K562 (cell line): ENCODE measurements around the gene TLCD1. TPM values are rescaled to one million over a fixed set of nuclear protein-coding genes. Genes with fewer than 3 reads are reported as not detected.

Experiments used
- BCL6 ChIP-seq: fragments of 250-450 bp; sonication (Bioruptor Pico); IDR thresholded peaks from 2 replicates; pipeline ENCODE4 v1.4.0; 2020
- FOXJ3 ChIP-seq: sonication (generic); formaldehyde crosslinking; IDR thresholded peaks from 2 replicates; pipeline ENCODE4 v1.4.0; 2020; ENCODE audit warnings: mild to moderate bottlenecking, missing genetic modification reagents
- NCOA1 ChIP-seq: fragments of 450-650 bp; IDR thresholded peaks from 2 replicates; pipeline ENCODE4 v1.6.1; 2016; ENCODE audit warnings: low read depth
- NFE2L1 ChIP-seq: fragments of 450-650 bp; IDR thresholded peaks from 2 replicates; pipeline ENCODE4 v1.6.1; 2016; ENCODE audit warnings: missing genetic modification characterization, low read depth, mild to moderate bottlenecking, missing compliant biosample characterization, moderate library complexity, borderline replicate concordance
- RBM34 ChIP-seq: fragments of 200-400 bp; formaldehyde crosslinking; IDR thresholded peaks from 2 replicates; pipeline ENCODE4 v1.6.1; 2018; ENCODE audit warnings: low read length, borderline replicate concordance; ENCODE audit not compliant: insufficient read depth
- RCOR1 ChIP-seq, 2 experiments: IDR thresholded peaks; 2 replicates each; pipeline ENCODE4 v1.6.1; 2012; ENCODE audit warnings: low read depth in 2 of 2, low read length in 2 of 2, borderline replicate concordance in 1 of 2, improper control_type of control experiment in 1 of 2
- RFX1 ChIP-seq: fragments of 450-650 bp; IDR thresholded peaks from 2 replicates; pipeline ENCODE4 v1.6.1; 2016; ENCODE audit warnings: mild to moderate bottlenecking, moderate library complexity
- SIN3B ChIP-seq: fragments of 450-650 bp; IDR thresholded peaks from 2 replicates; pipeline ENCODE4 v1.6.1; 2017; ENCODE audit warnings: low read depth, mild to moderate bottlenecking, moderate library complexity
- SMAD3 ChIP-seq: fragments of 450-650 bp; formaldehyde crosslinking; conservative IDR thresholded peaks from 2 replicates; pipeline ENCODE4 v1.4.0; 2020; ENCODE audit warnings: mild to moderate bottlenecking
- ZNF217 ChIP-seq: sonication (generic); formaldehyde crosslinking; IDR thresholded peaks from 2 replicates; pipeline ENCODE4 v1.8.0; 2022; ENCODE audit warnings: mild to moderate bottlenecking, missing genetic modification reagents
- ZNF551 ChIP-seq: fragments of 250-450 bp; sonication (Bioruptor Pico); IDR thresholded peaks from 2 replicates; pipeline ENCODE4 v1.5.0; 2021; ENCODE audit warnings: mild to moderate bottlenecking, moderate library complexity
- ZNF589 ChIP-seq: fragments of 200-800 bp; sonication (Bioruptor generic); IDR thresholded peaks from 2 replicates; pipeline ENCODE4 v1.6.1; 2016; ENCODE audit warnings: low read depth, missing genetic modification characterization, missing compliant biosample characterization
- polyA plus RNA-seq, 8 experiments: library from polyadenylated mRNA; depleted of rRNA in 4 of 8; stranded (reverse) in 5 of 8; unstranded in 3 of 8; fragments of >200 nt; fragmentation: Nextera tagmentation in 2 of 8; fragmentation: Illumina TruSeq in 1 of 8; extraction: Ambion mirVana in 2 of 8; extraction: Trizol in 1 of 8; gene quantifications; 2 replicates each; pipeline versions ENCODE4 v1.2.1 to v1.2.3, GENCODE V29; 2011 to 2014; ENCODE audit warnings: inconsistent platforms in 1 of 8, missing spikeins in 1 of 8
- total RNA-seq, 7 experiments: library from RNA; depleted of rRNA in 6 of 7; stranded (reverse); fragments of >200 nt in 6 of 7; fragmentation: Illumina TruSeq in 2 of 7; extraction: Trizol in 2 of 7; gene quantifications; 2 replicates each; pipeline versions ENCODE4 v1.2.1 to v1.2.3, GENCODE V29; 2011 to 2021; ENCODE audit warnings: low replicate concordance in 1 of 7
- TF ChIP-seq, protein P1 (sequence below): fragments of 150-350 bp; IDR thresholded peaks from 2 replicates; pipeline ENCODE4 v1.6.1; 2014; ENCODE audit warnings: low read depth, mild to moderate bottlenecking, low read length, borderline replicate concordance
- TF ChIP-seq, protein P2 (sequence below), 2 experiments: IDR thresholded peaks; 2 replicates each; pipeline ENCODE4 v1.6.1; 2012; ENCODE audit warnings: improper control_type of control experiment in 2 of 2, low read depth in 2 of 2, low read length in 2 of 2, borderline replicate concordance in 1 of 2
- TF ChIP-seq, protein P3 (sequence below): fragments of 250-450 bp; sonication (Bioruptor Pico); IDR thresholded peaks from 2 replicates; pipeline ENCODE4 v1.4.0; 2020; ENCODE audit warnings: mild to moderate bottlenecking
- TF ChIP-seq, protein P4 (sequence below): fragments of 450-650 bp; IDR thresholded peaks from 2 replicates; pipeline ENCODE4 v1.6.1; 2016; ENCODE audit warnings: missing biosample characterization, missing genetic modification characterization
- TF ChIP-seq, protein P5 (sequence below): sonication (generic); IDR thresholded peaks from 2 replicates; pipeline ENCODE4 v1.6.1; 2016

The TLCD1 gene
- total and polyA plus RNA-seq, 9 of the 15 experiments (the other 6 are each of a cell fraction or from before 2014, with no cell fraction given), result 6.8 to 37.7 (median 21.7) TPM

DNA sequence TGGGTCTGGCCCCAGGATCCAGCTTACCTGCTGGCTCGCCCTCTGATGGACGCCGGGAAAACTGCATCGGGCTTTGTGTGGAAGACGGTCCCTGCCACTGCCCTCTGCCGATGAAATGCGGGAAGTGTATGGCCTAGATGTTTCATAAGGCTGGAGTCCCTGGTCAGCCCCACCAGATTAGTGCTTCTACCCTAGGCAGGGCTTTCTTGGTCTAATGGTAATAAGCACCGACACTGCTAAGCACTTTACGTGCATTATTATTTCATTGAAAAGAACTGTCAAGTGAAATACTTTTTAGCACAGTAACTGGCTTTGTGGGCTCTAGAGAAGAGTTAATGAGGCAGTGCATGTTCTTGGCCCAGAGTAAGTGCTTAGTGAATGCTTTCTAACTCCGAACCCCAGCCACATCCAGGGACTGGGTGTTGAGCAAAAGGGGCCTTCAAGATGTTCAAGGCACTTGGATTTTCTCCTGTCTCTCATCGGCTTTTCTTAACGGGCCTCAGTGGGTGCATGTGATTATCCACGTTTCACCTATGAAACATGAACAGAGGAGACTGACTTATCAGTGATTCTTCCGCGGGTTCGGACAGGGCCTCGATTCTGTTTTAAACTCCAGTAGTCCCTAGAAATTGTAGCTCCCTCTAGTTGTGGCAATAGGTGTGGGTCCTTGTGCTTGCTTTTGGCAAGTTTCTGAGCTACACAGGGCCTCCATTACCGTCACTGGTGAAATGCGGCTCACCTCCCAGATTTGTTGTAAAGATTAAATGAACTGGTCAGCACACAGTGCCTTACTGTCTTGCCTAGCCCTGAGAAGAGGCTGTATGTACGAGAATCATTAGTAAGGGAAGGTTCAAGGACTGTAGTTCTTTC lies 24.4 kb upstream of the TLCD1 start (continued):
- TF ChIP-seq, protein P1, sequence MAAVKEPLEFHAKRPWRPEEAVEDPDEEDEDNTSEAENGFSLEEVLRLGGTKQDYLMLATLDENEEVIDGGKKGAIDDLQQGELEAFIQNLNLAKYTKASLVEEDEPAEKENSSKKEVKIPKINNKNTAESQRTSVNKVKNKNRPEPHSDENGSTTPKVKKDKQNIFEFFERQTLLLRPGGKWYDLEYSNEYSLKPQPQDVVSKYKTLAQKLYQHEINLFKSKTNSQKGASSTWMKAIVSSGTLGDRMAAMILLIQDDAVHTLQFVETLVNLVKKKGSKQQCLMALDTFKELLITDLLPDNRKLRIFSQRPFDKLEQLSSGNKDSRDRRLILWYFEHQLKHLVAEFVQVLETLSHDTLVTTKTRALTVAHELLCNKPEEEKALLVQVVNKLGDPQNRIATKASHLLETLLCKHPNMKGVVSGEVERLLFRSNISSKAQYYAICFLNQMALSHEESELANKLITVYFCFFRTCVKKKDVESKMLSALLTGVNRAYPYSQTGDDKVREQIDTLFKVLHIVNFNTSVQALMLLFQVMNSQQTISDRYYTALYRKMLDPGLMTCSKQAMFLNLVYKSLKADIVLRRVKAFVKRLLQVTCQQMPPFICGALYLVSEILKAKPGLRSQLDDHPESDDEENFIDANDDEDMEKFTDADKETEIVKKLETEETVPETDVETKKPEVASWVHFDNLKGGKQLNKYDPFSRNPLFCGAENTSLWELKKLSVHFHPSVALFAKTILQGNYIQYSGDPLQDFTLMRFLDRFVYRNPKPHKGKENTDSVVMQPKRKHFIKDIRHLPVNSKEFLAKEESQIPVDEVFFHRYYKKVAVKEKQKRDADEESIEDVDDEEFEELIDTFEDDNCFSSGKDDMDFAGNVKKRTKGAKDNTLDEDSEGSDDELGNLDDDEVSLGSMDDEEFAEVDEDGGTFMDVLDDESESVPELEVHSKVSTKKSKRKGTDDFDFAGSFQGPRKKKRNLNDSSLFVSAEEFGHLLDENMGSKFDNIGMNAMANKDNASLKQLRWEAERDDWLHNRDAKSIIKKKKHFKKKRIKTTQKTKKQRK, result no peak
- peak; percentile 50; the same call in 1 of the 2 replicates for TF ChIP-seq SMAD3 (CRISPR knock-in tag)
- no peak for TF ChIP-seq SIN3B
- no peak for TF ChIP-seq RBM34
- no peak for TF ChIP-seq BCL6 (CRISPR knock-in tag)
- TF ChIP-seq ZNF217, result no peak
- TF ChIP-seq FOXJ3 (CRISPR knock-in tag), result no peak
- TF ChIP-seq RCOR1 (IDR thresholded peaks at IDR 0.05; ENCODE audit: borderline replicate concordance in 1 of 2, low read depth in 2 of 2, low read length in 2 of 2), result peak in 1 of 2 experiments; percentile 79; a peak in 2 of 4 replicates
- TF ChIP-seq ZNF551, result no peak
- TF ChIP-seq, protein P2, sequence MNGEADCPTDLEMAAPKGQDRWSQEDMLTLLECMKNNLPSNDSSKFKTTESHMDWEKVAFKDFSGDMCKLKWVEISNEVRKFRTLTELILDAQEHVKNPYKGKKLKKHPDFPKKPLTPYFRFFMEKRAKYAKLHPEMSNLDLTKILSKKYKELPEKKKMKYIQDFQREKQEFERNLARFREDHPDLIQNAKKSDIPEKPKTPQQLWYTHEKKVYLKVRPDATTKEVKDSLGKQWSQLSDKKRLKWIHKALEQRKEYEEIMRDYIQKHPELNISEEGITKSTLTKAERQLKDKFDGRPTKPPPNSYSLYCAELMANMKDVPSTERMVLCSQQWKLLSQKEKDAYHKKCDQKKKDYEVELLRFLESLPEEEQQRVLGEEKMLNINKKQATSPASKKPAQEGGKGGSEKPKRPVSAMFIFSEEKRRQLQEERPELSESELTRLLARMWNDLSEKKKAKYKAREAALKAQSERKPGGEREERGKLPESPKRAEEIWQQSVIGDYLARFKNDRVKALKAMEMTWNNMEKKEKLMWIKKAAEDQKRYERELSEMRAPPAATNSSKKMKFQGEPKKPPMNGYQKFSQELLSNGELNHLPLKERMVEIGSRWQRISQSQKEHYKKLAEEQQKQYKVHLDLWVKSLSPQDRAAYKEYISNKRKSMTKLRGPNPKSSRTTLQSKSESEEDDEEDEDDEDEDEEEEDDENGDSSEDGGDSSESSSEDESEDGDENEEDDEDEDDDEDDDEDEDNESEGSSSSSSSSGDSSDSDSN (IDR thresholded peaks at IDR 0.05; ENCODE audit: borderline replicate concordance in 1 of 2, low read depth in 2 of 2, low read length in 2 of 2), result peak in 1 of 2 experiments; percentile 52; a peak in 1 of 4 replicates
- TF ChIP-seq ZNF589 (CRISPR knock-in tag), result no peak
- TF ChIP-seq, protein P3, sequence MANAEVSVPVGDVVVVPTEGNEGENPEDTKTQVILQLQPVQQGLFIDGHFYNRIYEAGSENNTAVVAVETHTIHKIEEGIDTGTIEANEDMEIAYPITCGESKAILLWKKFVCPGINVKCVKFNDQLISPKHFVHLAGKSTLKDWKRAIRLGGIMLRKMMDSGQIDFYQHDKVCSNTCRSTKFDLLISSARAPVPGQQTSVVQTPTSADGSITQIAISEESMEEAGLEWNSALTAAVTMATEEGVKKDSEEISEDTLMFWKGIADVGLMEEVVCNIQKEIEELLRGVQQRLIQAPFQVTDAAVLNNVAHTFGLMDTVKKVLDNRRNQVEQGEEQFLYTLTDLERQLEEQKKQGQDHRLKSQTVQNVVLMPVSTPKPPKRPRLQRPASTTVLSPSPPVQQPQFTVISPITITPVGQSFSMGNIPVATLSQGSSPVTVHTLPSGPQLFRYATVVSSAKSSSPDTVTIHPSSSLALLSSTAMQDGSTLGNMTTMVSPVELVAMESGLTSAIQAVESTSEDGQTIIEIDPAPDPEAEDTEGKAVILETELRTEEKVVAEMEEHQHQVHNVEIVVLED (CRISPR knock-in tag), result no peak
- no peak for TF ChIP-seq NCOA1
- TF ChIP-seq, protein P4, sequence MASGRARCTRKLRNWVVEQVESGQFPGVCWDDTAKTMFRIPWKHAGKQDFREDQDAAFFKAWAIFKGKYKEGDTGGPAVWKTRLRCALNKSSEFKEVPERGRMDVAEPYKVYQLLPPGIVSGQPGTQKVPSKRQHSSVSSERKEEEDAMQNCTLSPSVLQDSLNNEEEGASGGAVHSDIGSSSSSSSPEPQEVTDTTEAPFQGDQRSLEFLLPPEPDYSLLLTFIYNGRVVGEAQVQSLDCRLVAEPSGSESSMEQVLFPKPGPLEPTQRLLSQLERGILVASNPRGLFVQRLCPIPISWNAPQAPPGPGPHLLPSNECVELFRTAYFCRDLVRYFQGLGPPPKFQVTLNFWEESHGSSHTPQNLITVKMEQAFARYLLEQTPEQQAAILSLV, result no peak
- TF ChIP-seq RFX1, result no peak
- no peak for TF ChIP-seq NFE2L1 (tag)
- TF ChIP-seq, protein P5, sequence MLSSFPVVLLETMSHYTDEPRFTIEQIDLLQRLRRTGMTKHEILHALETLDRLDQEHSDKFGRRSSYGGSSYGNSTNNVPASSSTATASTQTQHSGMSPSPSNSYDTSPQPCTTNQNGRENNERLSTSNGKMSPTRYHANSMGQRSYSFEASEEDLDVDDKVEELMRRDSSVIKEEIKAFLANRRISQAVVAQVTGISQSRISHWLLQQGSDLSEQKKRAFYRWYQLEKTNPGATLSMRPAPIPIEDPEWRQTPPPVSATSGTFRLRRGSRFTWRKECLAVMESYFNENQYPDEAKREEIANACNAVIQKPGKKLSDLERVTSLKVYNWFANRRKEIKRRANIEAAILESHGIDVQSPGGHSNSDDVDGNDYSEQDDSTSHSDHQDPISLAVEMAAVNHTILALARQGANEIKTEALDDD, result peak; percentile 67
